ENCODE measurements around the gene ADIPOR1. TPM values are rescaled to one million over a fixed set of nuclear protein-coding genes. Genes with fewer than 3 reads are reported as not detected.

Gene ADIPOR1
- polyA plus RNA-seq, 2 of the 4 experiments (the other 2 are of a cell fraction), result 56.4 to 131 TPM

DNA sequence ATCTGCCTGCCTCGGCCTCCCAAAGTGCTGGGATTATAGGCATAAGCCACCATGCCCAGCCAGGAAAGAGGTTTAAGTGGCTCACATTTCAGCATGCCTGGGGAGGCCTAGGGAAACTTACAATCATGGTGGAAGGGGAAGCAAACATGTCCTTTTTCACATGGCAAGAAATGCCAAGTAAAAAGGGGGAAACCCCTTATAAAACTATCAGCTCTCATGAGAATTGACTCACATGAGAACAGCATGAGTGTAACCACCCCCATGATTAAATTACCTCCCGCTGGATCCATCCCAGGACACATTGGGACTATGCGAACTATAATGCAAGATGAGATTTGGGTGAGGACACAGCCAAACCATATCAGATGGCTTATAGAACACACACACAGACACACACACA, 22.3 kb downstream of the ADIPOR1 start:
- no peak for ATAC-seq
- WGBS (ENCODE audit: missing lambda C conversion rate), result 54% methylated on average over 3 of the region's 3 CpGs
- ChIA-PET POLR2A (no interaction called here), CTCF (no interaction called here)
- H3K4me2 ChIP-seq, result no peak overlapping the region
- no peaks in the 10 kb centered on the region for H3K4me1 ChIP-seq
- FAIRE-seq, result no peak
- H3K27ac ChIP-seq, result no peak overlapping the region
- peaks cover 7% of the 10 kb centered on the region; the same call in 2 of the 3 replicates for H3K9me3 ChIP-seq
- DNase-seq (ENCODE audit: low read depth in 1 of 2, low spot score in 1 of 2), result no peak
- H3K4me3 ChIP-seq, result no peak overlapping the region
- TF ChIP-seq RNF2 (IDR thresholded peaks at IDR 0.05; ENCODE audit: borderline replicate concordance, low read depth), result no peak
- TF ChIP-seq, protein P1, sequence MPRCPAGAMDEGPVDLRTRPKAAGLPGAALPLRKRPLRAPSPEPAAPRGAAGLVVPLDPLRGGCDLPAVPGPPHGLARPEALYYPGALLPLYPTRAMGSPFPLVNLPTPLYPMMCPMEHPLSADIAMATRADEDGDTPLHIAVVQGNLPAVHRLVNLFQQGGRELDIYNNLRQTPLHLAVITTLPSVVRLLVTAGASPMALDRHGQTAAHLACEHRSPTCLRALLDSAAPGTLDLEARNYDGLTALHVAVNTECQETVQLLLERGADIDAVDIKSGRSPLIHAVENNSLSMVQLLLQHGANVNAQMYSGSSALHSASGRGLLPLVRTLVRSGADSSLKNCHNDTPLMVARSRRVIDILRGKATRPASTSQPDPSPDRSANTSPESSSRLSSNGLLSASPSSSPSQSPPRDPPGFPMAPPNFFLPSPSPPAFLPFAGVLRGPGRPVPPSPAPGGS (IDR thresholded peaks at IDR 0.05), result no peak
- no peak for TF ChIP-seq ZFP36 (IDR thresholded peaks at IDR 0.05; ENCODE audit: borderline replicate concordance, partially characterized antibody)
- no peak for TF ChIP-seq RCOR1 (IDR thresholded peaks at IDR 0.05; ENCODE audit: low read depth, low read length)
- no peak for TF ChIP-seq E2F6 (IDR thresholded peaks at IDR 0.05; ENCODE audit: borderline replicate concordance, low read depth)
- no peak for TF ChIP-seq BHLHE40 (IDR thresholded peaks at IDR 0.05; ENCODE audit: low read depth, low read length)
- TF ChIP-seq NFE2L2 (conservative IDR thresholded peaks at IDR 0.05; ENCODE audit: low read length), result no peak
- no peak for TF ChIP-seq MYC (IDR thresholded peaks at IDR 0.05; ENCODE audit: borderline replicate concordance, low read length)
- no peak for TF ChIP-seq FOSL2 (IDR thresholded peaks at IDR 0.05)
- no peak for TF ChIP-seq FOSL2 (CRISPR knock-in tag; IDR thresholded peaks at IDR 0.05)
- no peak for TF ChIP-seq REST (IDR thresholded peaks at IDR 0.05)
- no peak for TF ChIP-seq HOXB13 (CRISPR knock-in tag; IDR thresholded peaks at IDR 0.05; ENCODE audit: low read depth)
- no peak for TF ChIP-seq HDAC2 (IDR thresholded peaks at IDR 0.05)
- no peak for TF ChIP-seq RARB (CRISPR knock-in tag; IDR thresholded peaks at IDR 0.05)
- no peak for TF ChIP-seq EHF (CRISPR knock-in tag; IDR thresholded peaks at IDR 0.05)
- no peak for TF ChIP-seq ELK1 (IDR thresholded peaks at IDR 0.05; ENCODE audit: low read depth, low read length)

- H3K4me3 ChIP-seq, result no peak overlapping the region
- ChIA-PET CTCF (no interaction called here), POLR2A (no interaction called here)
- no peaks in the 10 kb centered on the region for H3K4me1 ChIP-seq
- 41% methylated on average over 3 of the region's 3 CpGs for WGBS (ENCODE audit: missing lambda C conversion rate)
- H3K27ac ChIP-seq, result no peak overlapping the region
- no peak for FAIRE-seq
- TF ChIP-seq NPAS2 (CRISPR knock-in tag; IDR thresholded peaks at IDR 0.05; ENCODE audit: borderline replicate concordance), result no peak
- peak; percentile 61; the same call in 1 of the 2 replicates for TF ChIP-seq REST (IDR thresholded peaks at IDR 0.05)
- TF ChIP-seq KDM5A (IDR thresholded peaks at IDR 0.05), result no peak
- H3K4me2 ChIP-seq, result no peak overlapping the region
- no peak for DNase-seq (ENCODE audit: low read depth in 1 of 2, low spot score in 1 of 2)
- H3K9me3 ChIP-seq, result peaks cover 7% of the 10 kb centered on the region; the same call in 2 of the 3 replicates
- no peak for ATAC-seq
These were observed 23.4 kb downstream of the ADIPOR1 start for GRCh38 chr1:202934755-202935154.
